Pancreas (tissue), 10 donors: Measurements from ENCODE around the gene CCDC110. TPM values are rescaled to one million over a fixed set of nuclear protein-coding genes. Genes with fewer than 3 reads are reported as not detected.

Experiments
- ATAC-seq, 4 donors: fragments of 200-7000 bp; cut with Tn5 transposase; one replicate each; pipeline versions ENCODE4 v1.8.0 to v1.9.1; 2020; ENCODE audit warnings: mild to moderate bottlenecking in 4 of 4, moderate library complexity in 4 of 4
- DNase-seq, 6 donors: peaks; one replicate each; pipeline ENCODE4 v3.0.0-alpha.2; 2020
- FAIRE-seq: peaks from 2 replicates; lab custom pipeline; 2012; peaks lifted over from hg19 to GRCh38; lab: Jason Lieb, UNC
- H3K27ac ChIP-seq, 4 donors: fragments of 200-600 bp; sonication (generic); 1 replicate in 3 of 4; 2 replicates in 1 of 4; pipeline versions ENCODE4 v1.5.0 to v1.8.0; 2020
- H3K27me3 ChIP-seq, 4 donors: fragments of 200-600 bp; one replicate each; pipeline ENCODE4 v1.8.0; 2021
- H3K36me3 ChIP-seq, 3 donors: fragments of 200-600 bp; sonication (generic) in 1 of 3; one replicate each; pipeline versions ENCODE4 v1.5.0 to v1.8.0; 2020 to 2021
- H3K4me1 ChIP-seq, 3 donors: fragments of 200-600 bp; one replicate each; pipeline ENCODE4 v1.8.0; 2021
- H3K4me3 ChIP-seq, 4 donors: fragments of 200-600 bp; sonication (generic) in 2 of 4; one replicate each; pipeline versions ENCODE4 v1.5.0 to v1.8.0; 2020 to 2021
- H3K9me3 ChIP-seq, 4 donors: fragments of 200-600 bp; one replicate each; pipeline ENCODE4 v1.8.0; 2021
- WGBS, 2 donors: extraction: QIAGEN DNeasy Blood & Tissue Kit; methylation state at CpG; one replicate each; pipeline ENCODE4 v1.1.7; 2013; 5-methylcytosine and 5-hydroxymethylcytosine counted together
- intact Hi-C, 3 donors: fragments of 100-400 bp; cut with DNase I; formaldehyde crosslinking; loops; one replicate each; pipeline versions ENCODE4 v1.11.1 to v1.14.2; 2022
- polyA plus RNA-seq, 2 donors: library from polyadenylated mRNA; stranded (reverse); fragments of 200-250 nt; gene quantifications; one replicate each; pipeline ENCODE4 v1.2.3, GENCODE V29; 2013
- total RNA-seq, 6 donors: library from RNA; stranded (reverse); fragmentation: NEBNext Ultra II Directional in 4 of 6; extraction: Animal tissue kit (Norgen Biotek cat#: 25700) in 4 of 6; gene quantifications; one replicate each; pipeline versions ENCODE4 v1.2.1 to v1.2.4, GENCODE V29; 2021 to 2023
- TF ChIP-seq, protein P1 (sequence below), 4 donors: fragments of 200-600 bp; sonication (generic) in 3 of 4; IDR thresholded peaks; one replicate each; pipeline versions ENCODE4 v1.5.0 to v1.8.0; 2021; ENCODE audit warnings: antibody characterized with exemption in 4 of 4
- donor health status: healthy with polysubstance abuse.
- donor health status: DM: no; HTN: no; CAD: no; lungs with moderate emphysema.
- donor health status: DM: no; HTN: no; CAD: no.
- donor health status: control.
- donor health status: control.
- donor health status: Bipolar disorder and iron deficiency.
- donor health status: DM: yes; HTN: yes; CAD: no.
- donor health status: DM: no; HTN: no; CAD: no.
- donor health status: DM: no; HTN: no; CAD: no.
- donor health status: DM: yes; HTN: yes; CAD: no.

Gene CCDC110
- total and polyA plus RNA-seq, 8 donors: 4.1 to 25.8 (median 14.9) TPM

DNA sequence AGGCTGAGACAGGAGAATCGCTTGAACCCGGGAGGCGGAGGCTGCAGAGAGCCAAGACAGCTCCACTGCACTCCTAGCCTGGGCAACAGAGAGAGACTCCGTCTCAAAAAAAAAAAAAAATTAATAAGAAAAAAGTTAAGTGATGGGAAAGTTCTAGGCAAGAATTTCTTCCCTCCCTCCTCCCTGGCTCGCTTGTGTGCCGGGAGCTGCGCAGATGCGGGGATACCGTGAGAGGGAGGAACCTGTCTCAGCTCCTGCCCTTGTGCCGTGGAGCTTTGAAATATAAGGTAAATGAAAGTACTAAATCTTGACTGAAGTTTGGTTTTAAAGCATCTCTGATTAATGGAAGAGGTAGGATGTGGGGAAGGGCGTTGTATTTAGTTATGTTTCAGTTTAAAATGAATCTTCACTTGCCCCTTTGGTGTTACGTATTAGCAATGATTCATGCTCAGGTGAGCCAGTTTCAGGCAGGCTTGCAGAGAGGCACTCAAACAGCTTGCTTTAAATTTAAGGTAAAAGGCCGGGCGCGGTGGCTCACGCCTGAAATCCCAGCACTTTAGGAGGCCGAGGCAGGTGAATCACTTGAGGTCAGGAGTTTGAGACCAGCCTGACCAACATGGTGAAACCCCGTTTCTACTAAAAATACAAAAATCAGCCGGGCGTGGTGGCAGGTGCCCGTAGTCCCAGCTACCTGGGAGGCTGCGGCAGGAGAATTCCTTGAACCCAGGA lies 44.4 kb downstream of the CCDC110 start:
- intact Hi-C loops: no loop called here
- Histone ChIP-seq H3K27ac (no peak overlapping the region), H3K36me3 (no peaks in the 10 kb centered on the region), H3K4me3 (no peak overlapping the region), H3K9me3 (no peaks in the 10 kb centered on the region), H3K27me3 (no peaks in the 10 kb centered on the region), H3K4me1 (peaks cover 0 to 14% (median 8%) of the 10 kb centered on the region in 3 donors)
- WGBS, 2 donors: 86 to 87% methylated on average over 22 of the region's 22 CpGs
- no peak for DNase-seq
- no peak for ATAC-seq
- TF ChIP-seq, protein P1, sequence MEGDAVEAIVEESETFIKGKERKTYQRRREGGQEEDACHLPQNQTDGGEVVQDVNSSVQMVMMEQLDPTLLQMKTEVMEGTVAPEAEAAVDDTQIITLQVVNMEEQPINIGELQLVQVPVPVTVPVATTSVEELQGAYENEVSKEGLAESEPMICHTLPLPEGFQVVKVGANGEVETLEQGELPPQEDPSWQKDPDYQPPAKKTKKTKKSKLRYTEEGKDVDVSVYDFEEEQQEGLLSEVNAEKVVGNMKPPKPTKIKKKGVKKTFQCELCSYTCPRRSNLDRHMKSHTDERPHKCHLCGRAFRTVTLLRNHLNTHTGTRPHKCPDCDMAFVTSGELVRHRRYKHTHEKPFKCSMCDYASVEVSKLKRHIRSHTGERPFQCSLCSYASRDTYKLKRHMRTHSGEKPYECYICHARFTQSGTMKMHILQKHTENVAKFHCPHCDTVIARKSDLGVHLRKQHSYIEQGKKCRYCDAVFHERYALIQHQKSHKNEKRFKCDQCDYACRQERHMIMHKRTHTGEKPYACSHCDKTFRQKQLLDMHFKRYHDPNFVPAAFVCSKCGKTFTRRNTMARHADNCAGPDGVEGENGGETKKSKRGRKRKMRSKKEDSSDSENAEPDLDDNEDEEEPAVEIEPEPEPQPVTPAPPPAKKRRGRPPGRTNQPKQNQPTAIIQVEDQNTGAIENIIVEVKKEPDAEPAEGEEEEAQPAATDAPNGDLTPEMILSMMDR (IDR thresholded peaks at IDR 0.05): no peak
- no peak for FAIRE-seq

DNA sequence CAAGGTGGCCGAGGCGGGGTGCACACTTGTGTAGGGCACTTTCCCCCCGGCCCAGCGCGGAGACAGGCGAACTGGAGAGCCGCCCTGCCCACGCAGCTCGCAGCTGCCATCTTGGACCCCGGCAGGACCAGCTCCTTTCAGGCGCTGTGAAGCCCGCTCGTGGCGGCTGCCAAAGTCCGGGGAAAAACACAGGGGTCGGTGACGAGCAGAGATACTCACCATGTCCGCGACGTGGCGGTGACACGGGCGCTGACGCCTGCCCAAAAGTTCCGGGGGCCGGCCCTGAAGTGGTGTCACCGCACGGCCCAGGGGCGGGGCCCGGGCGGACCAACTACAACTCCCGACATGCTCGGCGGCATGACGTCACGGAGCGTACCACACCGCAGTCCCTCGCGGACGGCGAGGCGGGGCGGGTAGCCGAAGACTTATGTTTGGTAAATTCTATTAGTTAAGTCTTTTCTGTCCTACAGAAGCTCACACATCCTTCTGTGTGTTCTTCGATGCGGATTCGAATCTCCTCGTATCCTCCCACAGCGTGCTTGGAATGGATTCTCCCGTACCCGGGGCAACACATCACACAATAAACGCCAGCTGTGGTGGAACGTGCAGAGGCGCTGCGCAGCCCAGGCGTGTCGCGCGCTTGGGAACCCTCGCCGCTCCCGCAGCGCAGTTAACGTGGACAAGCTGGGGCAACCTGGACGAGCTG lies 45.7 kb downstream of the CCDC110 start, which contains the start of gene UFSP2:
UFSP2 (minus strand) TSS at position 318 of the 706 bp plus-strand sequence; CDS start at position 222, 96 bp downstream.
- intact Hi-C loops: no loop called here

DNA sequence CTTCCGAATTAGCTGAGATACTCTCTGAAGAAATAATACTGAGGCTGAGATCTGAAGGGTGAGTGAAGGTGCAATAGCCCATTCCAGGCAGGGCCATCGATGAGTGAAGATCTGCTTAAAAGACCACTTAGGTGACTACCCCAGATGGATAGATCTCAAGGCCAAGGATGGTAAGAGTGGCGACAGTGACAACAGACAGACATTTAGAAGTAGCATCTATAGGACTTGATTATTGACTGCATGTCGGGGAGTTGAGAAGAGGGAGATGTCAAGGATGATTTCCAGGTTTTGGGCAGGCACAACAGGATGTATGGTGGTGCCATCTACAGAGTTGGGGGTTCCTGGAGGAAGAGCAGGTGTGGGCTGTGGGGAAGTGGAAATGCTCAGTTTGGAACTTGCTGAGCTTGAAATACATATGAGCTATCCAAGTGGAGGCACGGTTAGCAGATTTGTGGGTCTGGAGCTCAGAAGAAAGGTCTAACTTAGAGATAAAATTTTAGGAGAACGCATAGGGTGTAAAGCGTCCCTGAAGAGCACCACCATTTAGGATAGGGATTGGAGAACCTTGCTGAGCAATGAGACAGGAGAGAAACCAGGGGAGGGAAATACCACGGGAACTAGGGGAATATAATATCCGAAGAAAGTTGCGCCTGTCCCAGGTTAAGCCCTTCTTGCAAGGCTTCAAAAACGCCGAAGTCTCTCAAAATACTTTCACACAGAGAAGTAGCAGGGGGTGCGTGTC lies 46.5 kb downstream of the CCDC110 start:
- intact Hi-C loops: no loop called here
- TF ChIP-seq, protein P1 (IDR thresholded peaks at IDR 0.05): no peak
- FAIRE-seq (no peak), DNase-seq (no peak), ATAC-seq (peak; percentile 27 to 49 (median 42))
- no peaks in the 10 kb centered on the region for H3K27me3 ChIP-seq
- H3K4me3 ChIP-seq: peak overlapping the region; percentile 46 to 79 (median 74)
- no peaks in the 10 kb centered on the region for H3K36me3 ChIP-seq
- no peaks in the 10 kb centered on the region for H3K9me3 ChIP-seq
- peaks cover 0 to 14% (median 11%) of the 10 kb centered on the region in 3 donors for H3K4me1 ChIP-seq
- peak overlapping the region; percentile 97 to 98 (median 98) for H3K27ac ChIP-seq
- WGBS, 2 donors: 8 to 12% methylated on average over 13 of the region's 13 CpGs

More for the DNA sequence above, 45.7 kb downstream of the CCDC110 start, which contains the start of gene UFSP2:
- H3K27me3 ChIP-seq: no peaks in the 10 kb centered on the region
- no peaks in the 10 kb centered on the region for H3K9me3 ChIP-seq
- peaks cover 0 to 14% (median 8%) of the 10 kb centered on the region in 3 donors for H3K4me1 ChIP-seq
- FAIRE-seq (no peak), DNase-seq (peak; percentile 84 to 95 (median 90)), ATAC-seq (peak; percentile 95 to 98 (median 96))
- 0% methylated on average over 59 to 66 of the region's 66 CpGs for WGBS, 2 donors
- peak within 1 kb of the TSS; percentile 97 to 98 (median 98) for H3K27ac ChIP-seq
- TF ChIP-seq, protein P1 (IDR thresholded peaks at IDR 0.05): no peak
- H3K36me3 ChIP-seq: no peaks in the 10 kb centered on the region
- H3K4me3 ChIP-seq: peak within 1 kb of the TSS; percentile 46 to 79 (median 74)

DNA sequence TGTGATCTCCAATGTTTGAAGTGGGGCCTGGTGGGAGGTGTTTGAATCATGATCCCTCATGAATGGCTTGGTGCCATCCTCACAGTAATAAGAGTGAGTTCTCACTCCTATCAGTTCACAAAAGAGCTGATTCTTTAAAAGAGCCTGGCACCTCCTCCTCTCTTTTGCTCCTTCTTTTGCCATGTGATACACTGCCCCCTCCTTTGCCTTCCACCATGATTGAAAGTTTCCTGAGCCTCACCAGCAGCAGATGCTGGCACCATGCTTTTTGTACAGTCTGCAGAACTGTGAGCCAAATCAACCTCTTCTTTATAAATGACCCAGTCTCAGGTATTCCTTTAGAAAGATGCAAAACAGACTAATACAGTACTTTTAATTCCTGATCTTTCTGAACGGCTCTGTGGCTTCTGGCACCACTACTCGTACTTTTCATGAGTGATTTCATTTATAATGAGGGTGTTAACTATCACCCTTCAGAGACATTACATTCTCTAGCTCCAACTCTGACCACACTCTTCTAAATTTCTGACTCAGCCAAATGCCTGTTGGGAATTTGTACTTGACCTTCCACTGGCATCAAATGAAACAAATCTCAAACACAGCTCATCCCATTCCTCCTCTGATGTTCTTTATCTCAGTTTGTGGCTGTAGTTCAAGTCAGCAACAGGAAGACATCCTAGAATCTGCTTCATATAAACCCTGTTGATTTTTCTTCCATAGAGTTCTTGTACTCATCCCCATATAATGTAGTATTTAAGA lies 50.0 kb downstream of the CCDC110 start:
- H3K27ac ChIP-seq: no peak overlapping the region
- 81 to 95% methylated on average over 2 of the region's 2 CpGs for WGBS, 2 donors
- TF ChIP-seq, protein P1 (IDR thresholded peaks at IDR 0.05): no peak
- H3K27me3 ChIP-seq: no peaks in the 10 kb centered on the region
- ATAC-seq (no peak), FAIRE-seq (no peak), DNase-seq (no peak)
- H3K36me3 ChIP-seq: no peaks in the 10 kb centered on the region
- no peaks in the 10 kb centered on the region for H3K9me3 ChIP-seq
- intact Hi-C loops: no loop called here
- peaks cover 0 to 17% (median 11%) of the 10 kb centered on the region in 3 donors for H3K4me1 ChIP-seq
- H3K4me3 ChIP-seq: no peak overlapping the region
